OCI-LY1 (cell line): ENCODE data around the gene PPP4C.

Source experiments
- H2AFZ ChIP-seq: fragments of 200-600 bp; sonication (generic), shearing (Covaris generic); 2 replicates; pipeline ENCODE4 v1.6.0; 2014; ENCODE audit warnings: antibody characterized with exemption, mild to moderate bottlenecking, low read length
- H3F3A ChIP-seq: fragments of 200-600 bp; sonication (generic), shearing (Covaris generic); 2 replicates; pipeline ENCODE4 v1.6.0; 2014; ENCODE audit warnings: mild to moderate bottlenecking, antibody characterized with exemption, low read length, moderate library complexity; ENCODE audit not compliant: insufficient read depth
- H3K27ac ChIP-seq: fragments of 200-600 bp; sonication (generic); 2 replicates; pipeline ENCODE4 v1.5.1; 2014; ENCODE audit warnings: low read length, mixed run types, mild to moderate bottlenecking, low read depth; ENCODE audit not compliant: poor library complexity, severe bottlenecking
- H3K27me3 ChIP-seq: fragments of 200-600 bp; sonication (generic); 2 replicates; pipeline ENCODE4 v1.6.0; 2014; ENCODE audit warnings: antibody characterized with exemption, mild to moderate bottlenecking, low read length, moderate library complexity; ENCODE audit not compliant: insufficient read depth
- H3K36me3 ChIP-seq: fragments of 200-600 bp; sonication (generic); 2 replicates; pipeline ENCODE4 v1.6.1; 2014; ENCODE audit warnings: mild to moderate bottlenecking, antibody characterized with exemption, low read length, moderate library complexity, mixed read lengths; ENCODE audit not compliant: insufficient read depth
- H3K4me1 ChIP-seq: fragments of 200-600 bp; sonication (generic); 2 replicates; pipeline ENCODE4 v1.5.1; 2014; ENCODE audit warnings: mild to moderate bottlenecking, low read length, moderate library complexity; ENCODE audit not compliant: insufficient read depth, severe bottlenecking
- H3K4me2 ChIP-seq: fragments of 200-600 bp; sonication (generic), shearing (Covaris generic); 2 replicates; pipeline ENCODE4 v1.6.1; 2014; ENCODE audit warnings: low read length
- H3K4me3 ChIP-seq: fragments of 200-600 bp; sonication (generic); 2 replicates; pipeline ENCODE4 v1.5.1; 2014; ENCODE audit warnings: low read length, low read depth, mild to moderate bottlenecking, mixed read lengths; ENCODE audit not compliant: poor library complexity, severe bottlenecking
- H3K79me2 ChIP-seq: fragments of 200-600 bp; shearing (Covaris generic); 2 replicates; pipeline ENCODE4 v1.6.1; 2016; ENCODE audit warnings: mixed run types, low read length, mixed read lengths; ENCODE audit not compliant: insufficient read depth
- H3K9ac ChIP-seq: fragments of 200-600 bp; sonication (generic), shearing (Covaris generic); 2 replicates; pipeline ENCODE4 v1.6.1; 2014; ENCODE audit warnings: mild to moderate bottlenecking, low read length, mixed read lengths
- H3K9me2 ChIP-seq: fragments of 200-600 bp; sonication (generic), shearing (Covaris generic); 2 replicates; pipeline ENCODE4 v1.6.1; 2014; ENCODE audit warnings: low read depth, mild to moderate bottlenecking, low read length, mixed read lengths
- H3K9me3 ChIP-seq: fragments of 200-600 bp; shearing (Covaris generic); 2 replicates; pipeline ENCODE4 v1.6.1; 2014; ENCODE audit warnings: low read length, mixed read lengths
- H4K20me1 ChIP-seq: fragments of 200-600 bp; sonication (generic), shearing (Covaris generic); 2 replicates; pipeline ENCODE4 v1.6.0; 2016; ENCODE audit warnings: mild to moderate bottlenecking, low read length; ENCODE audit not compliant: insufficient read depth
- CTCF ChIP-seq: fragments of 200-600 bp; sonication (generic), shearing (Covaris generic); IDR thresholded peaks from 2 replicates; pipeline ENCODE4 v1.5.1; 2017; ENCODE audit warnings: mild to moderate bottlenecking, antibody characterized with exemption, low read length, moderate library complexity, mixed read lengths
- EZH2 ChIP-seq: fragments of 200-600 bp; sonication (generic), shearing (Covaris generic); IDR thresholded peaks from 2 replicates; pipeline ENCODE4 v1.8.0; 2017; ENCODE audit warnings: borderline replicate concordance, mixed run types, mild to moderate bottlenecking, antibody characterized with exemption, low read length, moderate library complexity, mixed read lengths

Gene PPP4C

GRCh38 chr16:30088832-30089624 lies 13.2 kb downstream of the PPP4C start:
- H4K20me1 ChIP-seq: no peaks in the 10 kb centered on the region
- no peaks in the 10 kb centered on the region for H3K27me3 ChIP-seq
- no peaks in the 10 kb centered on the region for H3K79me2 ChIP-seq
- no peaks in the 10 kb centered on the region; the same call in 1 of the 2 replicates for H3F3A ChIP-seq
- H3K9me2 ChIP-seq: no peaks in the 10 kb centered on the region
- H3K36me3 ChIP-seq: peaks cover 20% of the 10 kb centered on the region
- H3K4me2 ChIP-seq: no peak overlapping the region
- H3K4me1 ChIP-seq: peaks cover 41% of the 10 kb centered on the region
- peak overlapping the region; percentile 57 for H3K27ac ChIP-seq
- no peak overlapping the region for H3K9ac ChIP-seq
- TF ChIP-seq CTCF: no peak
- no peak for TF ChIP-seq EZH2
- H3K9me3 ChIP-seq: no peaks in the 10 kb centered on the region
- no peak overlapping the region for H2AFZ ChIP-seq
- H3K4me3 ChIP-seq: no peak overlapping the region

- Histone ChIP-seq H3K4me2 (peak overlapping the region; percentile 87), H3K9ac (peak overlapping the region; percentile 63), H3K27me3 (no peaks in the 10 kb centered on the region), H3K4me1 (peaks cover 58% of the 10 kb centered on the region), H3F3A (no peaks in the 10 kb centered on the region; the same call in 1 of the 2 replicates), H3K79me2 (no peaks in the 10 kb centered on the region), H3K9me3 (no peaks in the 10 kb centered on the region), H2AFZ (no peak overlapping the region), H3K27ac (peak overlapping the region; percentile 57), H3K9me2 (no peaks in the 10 kb centered on the region), H3K4me3 (peak overlapping the region; percentile 64), H3K36me3 (peaks cover 12% of the 10 kb centered on the region; the same call in 1 of the 2 replicates), H4K20me1 (no peaks in the 10 kb centered on the region)
- TF ChIP-seq EZH2 (no peak), CTCF (no peak)
Measured at GRCh38 chr16:30090610-30091331, 15.0 kb downstream of the PPP4C start.

- H3K9ac ChIP-seq: peak within 1 kb of the TSS; percentile 84
- no peaks in the 10 kb centered on the region for H4K20me1 ChIP-seq
- H3K9me3 ChIP-seq: peaks cover 3% of the 10 kb centered on the region
- peak within 1 kb of the TSS; percentile 91 for H3K27ac ChIP-seq
- H3K4me1 ChIP-seq: peaks cover 62% of the 10 kb centered on the region
- no peaks in the 10 kb centered on the region for H3K27me3 ChIP-seq
- H3K4me3 ChIP-seq: peak within 1 kb of the TSS; percentile 64
- H3K9me2 ChIP-seq: no peaks in the 10 kb centered on the region
- H3K36me3 ChIP-seq: peaks cover 12% of the 10 kb centered on the region; the same call in 1 of the 2 replicates
- no peaks in the 10 kb centered on the region for H3K79me2 ChIP-seq
- H2AFZ ChIP-seq: no peak within 1 kb of the TSS
- no peaks in the 10 kb centered on the region; the same call in 1 of the 2 replicates for H3F3A ChIP-seq
- TF ChIP-seq EZH2 (no peak), CTCF (peak; percentile 55)
- H3K4me2 ChIP-seq: peak within 1 kb of the TSS; percentile 87
Measured at GRCh38 chr16:30091474-30092372, 15.9 kb downstream of the PPP4C start, which contains the start of gene TBX6. Gene TBX6, minus strand, starts transcription at chr16:30091924. Its CDS starts 731 bp downstream, at chr16:30091193.
